ENCODE results near the gene GRAMD1B. TPM values are rescaled to one million over a fixed set of nuclear protein-coding genes. Genes with fewer than 3 reads are reported as not detected.

GRAMD1B gene
- total RNA-seq, 1 donor from 2014 or later = 2.6 TPM

- DNase-seq (ENCODE audit: low read depth in 2 of 2) = peak; percentile 57 to 68
These were observed 44.9 kb downstream of the GRAMD1B start for GRCh38 chr11:123474994-123475393.

GRCh38 chr11:123475469-123475868 lies 45.4 kb downstream of the GRAMD1B start:
- DNase-seq (ENCODE audit: low read depth in 2 of 2) = peak; percentile 59 to 74

DNA sequence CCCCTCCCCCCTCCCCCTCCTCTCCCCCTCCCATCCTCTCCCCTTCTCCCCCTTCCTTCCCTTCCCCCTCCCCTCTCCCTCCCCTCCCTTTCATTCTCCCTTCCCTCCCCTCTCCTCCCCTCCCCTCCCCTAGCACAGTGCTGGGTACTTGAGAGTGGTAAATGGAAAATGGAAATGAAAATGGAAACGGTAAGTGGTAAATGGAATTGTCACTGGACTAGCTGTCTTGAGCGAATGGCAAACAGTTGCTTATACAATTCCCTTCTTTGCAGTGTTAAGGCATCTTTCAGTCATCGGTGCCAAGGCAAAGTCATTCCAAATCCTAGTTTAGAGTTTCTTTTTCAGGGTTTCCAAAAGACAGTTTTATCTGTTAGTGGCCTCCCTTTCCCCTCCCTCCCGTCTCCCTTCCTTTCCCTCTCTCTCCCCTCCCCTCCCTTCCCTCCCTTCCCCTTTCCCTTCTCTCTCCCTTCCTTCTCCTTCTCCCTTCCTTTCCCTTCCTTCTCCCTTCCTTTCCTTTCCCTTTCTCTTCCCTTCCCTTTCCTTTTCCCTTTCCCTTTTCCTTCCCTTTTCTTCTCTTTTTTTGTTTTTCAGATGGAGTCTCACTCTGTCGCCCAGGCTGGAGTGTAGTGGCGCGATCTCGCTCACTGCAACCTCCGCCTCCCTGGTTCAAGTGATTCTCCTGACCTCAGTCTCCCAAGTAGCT lies 47.3 kb downstream of the GRAMD1B start:
- DNase-seq (ENCODE audit: low read depth in 2 of 2) = no peak

DNA sequence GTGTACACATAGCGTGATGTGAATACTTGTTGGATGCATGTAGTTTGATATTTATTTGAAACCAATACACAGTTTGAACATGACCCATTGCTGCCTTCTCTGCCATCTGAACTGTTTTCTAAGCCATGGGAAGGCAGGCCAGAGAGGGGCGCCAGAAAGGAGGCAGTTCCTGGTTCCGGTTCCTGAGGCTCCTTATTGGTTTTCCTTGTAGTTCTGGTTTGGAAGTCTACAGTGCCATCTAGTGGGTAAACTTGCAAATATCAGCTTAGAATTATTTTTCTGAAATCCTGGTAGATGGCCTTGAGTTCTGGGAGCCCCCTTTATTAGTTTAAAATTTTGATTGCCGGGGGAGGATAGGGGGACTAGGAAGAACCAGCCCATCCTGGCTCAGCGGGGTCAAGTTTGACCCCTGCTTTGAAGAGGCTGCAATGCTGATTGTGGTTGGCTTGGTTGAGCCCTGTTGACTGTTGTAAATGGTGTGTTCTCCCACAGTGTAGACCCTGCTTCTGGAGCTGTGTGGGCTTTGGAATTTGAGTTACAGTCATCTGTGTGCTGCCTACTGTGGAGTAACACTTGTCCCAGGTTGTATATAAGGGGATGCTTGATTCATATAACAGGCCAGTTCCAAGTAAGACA lies 48.4 kb downstream of the GRAMD1B start:
- peak; percentile 75 to 82 for DNase-seq (ENCODE audit: low read depth in 2 of 2)

DNA sequence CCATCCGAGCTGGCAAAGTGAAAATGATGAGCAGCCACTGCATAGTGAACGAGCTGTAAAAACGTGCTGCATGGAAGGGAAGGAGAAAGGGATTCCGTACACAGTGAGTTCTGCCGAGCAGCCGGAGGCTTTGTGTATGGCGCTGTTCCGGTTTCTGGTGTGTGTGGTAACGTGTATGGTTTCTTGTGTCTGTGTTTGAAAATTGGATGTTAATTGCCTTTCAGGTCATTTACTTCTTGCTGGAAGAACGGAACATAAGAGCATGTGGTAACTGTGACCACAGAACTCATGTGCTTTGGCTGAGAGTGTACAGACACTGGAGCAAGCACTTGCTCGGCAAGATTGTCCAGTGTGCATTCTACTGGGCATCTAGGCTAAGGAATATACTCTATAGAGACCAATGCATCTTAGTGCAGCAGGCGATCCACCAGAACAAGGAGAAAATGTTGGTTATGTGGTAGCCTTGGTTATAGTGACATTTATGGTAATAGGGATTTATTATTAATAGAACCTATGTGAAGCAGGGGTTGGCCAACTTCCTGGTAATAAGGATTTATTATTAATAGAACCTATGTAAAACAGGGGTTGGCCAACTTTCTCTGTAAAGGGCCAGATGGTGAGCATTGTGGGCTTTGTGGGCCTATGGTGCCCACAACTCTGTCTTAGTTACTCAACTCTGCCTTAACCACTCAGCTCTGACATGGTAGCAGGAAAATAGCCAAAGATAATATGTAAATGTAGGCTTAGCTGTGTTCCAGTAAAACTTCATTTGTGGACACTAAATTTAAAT lies 49.2 kb downstream of the GRAMD1B start:
- no peak for DNase-seq (ENCODE audit: low read depth in 2 of 2)

DNA sequence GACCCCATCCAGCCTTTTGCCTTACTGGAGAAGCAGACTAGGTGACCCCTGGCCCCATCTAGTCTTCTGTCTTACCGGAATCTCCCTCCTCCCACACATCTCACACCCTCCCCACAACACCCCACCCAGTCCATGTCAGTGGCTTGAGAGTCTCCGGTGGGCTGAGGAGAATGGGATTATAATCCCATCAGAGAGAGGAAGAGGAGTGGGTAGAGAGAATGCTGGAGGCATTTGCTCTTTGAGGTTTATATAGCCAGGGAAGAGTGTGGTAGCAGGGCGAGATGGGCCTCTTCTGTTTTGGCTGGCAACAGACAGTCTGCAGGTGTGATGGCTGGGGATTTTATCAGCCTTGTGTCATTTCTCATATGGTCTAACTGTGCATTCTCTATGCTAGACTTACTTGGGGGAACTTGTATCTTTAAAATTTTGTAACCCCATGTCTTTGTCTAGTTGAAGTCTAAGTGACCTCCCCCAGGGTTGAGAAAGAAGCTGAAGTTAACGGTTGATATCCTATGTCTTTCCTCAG lies 50.3 kb downstream of the GRAMD1B start:
- DNase-seq (ENCODE audit: low read depth in 2 of 2) = no peak

- DNase-seq (ENCODE audit: low read depth in 2 of 2) = no peak
These were observed 50.8 kb downstream of the GRAMD1B start for GRCh38 chr11:123480882-123481281.

DNA sequence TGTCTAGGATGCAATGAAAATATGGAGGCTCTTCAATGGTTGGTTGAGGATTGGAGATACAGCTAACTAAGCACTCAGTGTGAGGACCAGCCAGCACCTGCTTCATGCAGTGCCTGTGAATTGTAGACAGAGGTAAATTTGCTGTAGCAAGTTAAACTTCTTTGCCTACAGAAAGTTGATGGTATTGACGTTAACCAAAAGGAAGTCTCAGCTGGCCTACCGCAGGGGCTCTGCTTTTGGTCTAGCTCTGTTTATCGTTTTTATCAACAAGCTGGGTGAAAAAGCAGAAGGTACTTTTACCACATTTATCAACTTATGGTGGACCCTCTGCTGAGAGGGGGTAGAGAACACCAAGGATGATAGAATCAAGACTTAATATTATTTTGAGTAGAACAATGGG lies 51.6 kb downstream of the GRAMD1B start:
- no peak for DNase-seq (ENCODE audit: low read depth in 2 of 2)

DNA sequence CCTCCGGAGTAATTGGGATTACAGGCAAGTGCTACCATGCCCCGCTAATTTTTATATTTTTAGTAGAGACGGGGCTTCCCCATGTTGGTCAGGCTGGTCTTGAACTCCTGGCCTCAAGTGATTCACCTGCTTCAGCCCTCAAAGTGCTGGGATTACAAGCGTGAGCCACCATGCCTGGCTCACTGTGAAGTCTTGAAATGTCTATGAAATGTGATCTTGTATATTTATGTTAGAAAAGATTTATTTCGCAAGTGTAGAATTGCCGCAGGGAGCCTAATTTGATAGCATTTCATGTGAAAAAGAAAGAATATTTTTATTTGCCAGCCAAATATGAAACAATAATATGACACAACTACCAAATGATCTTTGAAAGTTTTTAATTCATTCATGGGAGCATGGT lies 52.1 kb downstream of the GRAMD1B start:
- no peak for DNase-seq (ENCODE audit: low read depth in 2 of 2)

GRCh38 chr11:123483058-123483457 lies 53.0 kb downstream of the GRAMD1B start:
- peak in 1 of 2 donors; percentile 49 for DNase-seq (ENCODE audit: low read depth in 2 of 2)

DNA sequence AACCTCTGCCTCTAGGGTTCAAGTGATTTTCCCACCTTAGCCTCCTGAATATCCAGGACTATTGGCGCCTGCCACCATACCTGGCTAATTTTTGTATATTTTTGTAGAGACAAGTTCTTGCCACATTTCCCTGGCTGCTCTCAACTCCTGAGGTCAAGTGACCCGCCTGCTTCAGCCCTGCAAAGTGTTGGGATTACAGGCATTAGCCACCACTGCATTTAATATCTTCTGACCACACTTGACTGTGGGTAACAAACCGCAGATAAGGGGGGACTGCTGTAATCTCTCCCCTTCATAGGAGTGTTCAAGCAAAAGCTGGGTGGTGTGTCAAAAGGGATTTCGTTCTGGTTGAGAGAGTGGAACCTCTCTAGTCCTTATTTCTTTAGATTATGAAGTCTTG lies 53.4 kb downstream of the GRAMD1B start:
- DNase-seq (ENCODE audit: low read depth in 2 of 2) = no peak

GRCh38 chr11:123484448-123484847 lies 54.4 kb downstream of the GRAMD1B start:
- no peak for DNase-seq (ENCODE audit: low read depth in 2 of 2)

- no peak for DNase-seq (ENCODE audit: low read depth in 2 of 2)
These were observed 57.2 kb downstream of the GRAMD1B start for GRCh38 chr11:123487157-123487744.

DNA sequence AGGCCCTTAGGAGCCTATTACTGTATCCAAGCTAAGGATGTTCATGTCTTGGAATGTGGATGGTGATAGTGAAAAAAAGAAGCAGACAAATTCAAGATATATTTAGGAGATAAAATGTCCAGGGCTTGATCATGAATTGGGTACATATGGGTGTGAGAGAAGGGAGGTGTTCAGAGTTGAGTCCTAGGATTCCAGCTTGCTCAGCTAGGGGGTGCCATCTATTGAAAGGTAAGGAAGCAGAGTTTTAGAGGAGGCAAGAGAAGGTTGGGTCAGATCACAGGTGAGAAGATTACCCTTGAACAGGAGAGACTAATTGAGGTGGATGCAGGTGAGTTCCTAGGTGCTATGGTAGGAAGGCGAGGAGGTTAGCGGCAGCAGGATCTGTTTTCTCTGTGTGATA lies 60.5 kb downstream of the GRAMD1B start:
- no peak for DNase-seq (ENCODE audit: low read depth in 2 of 2)

- DNase-seq (ENCODE audit: low read depth in 2 of 2) = no peak
These were observed 61.2 kb downstream of the GRAMD1B start for GRCh38 chr11:123491241-123491640.

GRCh38 chr11:123493349-123494063 lies 63.4 kb downstream of the GRAMD1B start:
- peak in 1 of 2 donors; percentile 15 for DNase-seq (ENCODE audit: low read depth in 2 of 2)

GRCh38 chr11:123494195-123495050 lies 64.4 kb downstream of the GRAMD1B start:
- DNase-seq (ENCODE audit: low read depth in 2 of 2) = no peak

- DNase-seq (ENCODE audit: low read depth in 2 of 2) = no peak
These were observed 74.3 kb downstream of the GRAMD1B start for GRCh38 chr11:123504401-123504800.

DNA sequence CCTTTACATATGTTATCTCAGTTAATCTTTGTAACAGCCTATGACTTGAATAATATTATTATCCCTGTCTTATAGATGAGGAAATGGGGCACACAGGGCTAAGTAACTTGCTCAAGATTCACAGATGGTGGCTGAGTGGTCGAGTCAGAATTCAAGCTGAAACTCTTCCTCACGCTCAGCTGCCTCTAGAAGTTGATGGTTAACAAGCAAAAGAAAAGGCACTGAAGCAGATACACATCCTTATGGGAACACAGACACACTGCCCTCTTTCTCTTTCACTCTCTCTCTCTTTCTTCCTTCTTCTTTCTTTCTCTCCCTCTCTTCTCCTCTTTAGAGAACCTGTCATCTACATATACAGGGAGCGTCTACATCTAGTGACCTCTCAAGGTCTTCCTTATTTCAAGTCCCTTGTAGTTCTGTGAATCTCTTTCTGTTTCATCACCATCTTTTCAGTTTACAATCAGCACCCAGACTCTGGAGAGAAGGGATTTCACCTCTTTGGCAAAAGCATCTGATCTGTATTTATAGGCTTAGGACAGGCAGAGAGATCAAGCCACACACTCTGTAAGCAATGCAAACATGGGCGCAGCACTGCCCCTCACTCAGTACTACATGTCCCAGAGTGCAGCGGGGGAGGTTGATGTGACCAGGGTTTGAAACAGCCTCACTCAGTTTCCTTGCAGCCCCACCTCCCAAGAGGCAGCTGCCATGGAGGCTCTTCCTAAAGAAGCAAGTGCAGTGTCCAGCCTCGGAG lies 75.7 kb downstream of the GRAMD1B start:
- DNase-seq (ENCODE audit: low read depth in 2 of 2) = no peak
